Tibial nerve (tissue), 4 donors: ENCODE measurements around the gene HES4. TPM values are rescaled to one million over a fixed set of nuclear protein-coding genes. Genes with fewer than 3 reads are reported as not detected.
"Not testable (repeated sequence)": the region's sequence is repeated elsewhere in the genome, so short reads cannot be mapped to it uniquely, and the experiment has no call there.

ENCODE experiments used
- DNase-seq, 2 donors: peaks; one replicate each; pipeline ENCODE4 v3.0.0-alpha.2; 2019; ENCODE audit warnings: low spot score in 2 of 2
- H3K27ac ChIP-seq, 4 donors: fragments of 200-600 bp; sonication (generic) in 3 of 4; one replicate each; pipeline ENCODE4 v1.5.1; 2017 to 2019; ENCODE audit warnings: mild to moderate bottlenecking in 1 of 4
- H3K27me3 ChIP-seq, 2 donors: fragments of 200-600 bp; sonication (generic) in 1 of 2; one replicate each; pipeline versions ENCODE4 v1.5.1 to v1.6.0; 2017 to 2019
- H3K36me3 ChIP-seq, 3 donors: fragments of 200-600 bp; sonication (generic); one replicate each; pipeline ENCODE4 v1.5.1; 2018 to 2019
- H3K4me1 ChIP-seq, 4 donors: fragments of 200-600 bp; sonication (generic) in 3 of 4; one replicate each; pipeline ENCODE4 v1.5.1; 2017 to 2019
- H3K4me3 ChIP-seq, 4 donors: fragments of 200-600 bp; sonication (generic) in 3 of 4; one replicate each; pipeline ENCODE4 v1.5.1; 2017 to 2019; ENCODE audit warnings: mild to moderate bottlenecking in 1 of 4, moderate library complexity in 1 of 4
- H3K9me3 ChIP-seq, 4 donors: fragments of 200-600 bp; sonication (generic) in 3 of 4; one replicate each; pipeline ENCODE4 v1.5.1; 2017 to 2019
- EP300 ChIP-seq, 2 donors: sonication (generic); formaldehyde crosslinking; IDR thresholded peaks; one replicate each; pipeline ENCODE4 v1.6.1; 2017; ENCODE audit warnings: antibody characterized with exemption in 2 of 2, mild to moderate bottlenecking in 1 of 2
- POLR2A ChIP-seq, 2 donors: fragments of 450-650 bp; IDR thresholded peaks; one replicate each; pipeline ENCODE4 v1.6.1; 2017; ENCODE audit warnings: antibody characterized with exemption in 2 of 2, mild to moderate bottlenecking in 2 of 2, moderate library complexity in 2 of 2
- WGBS, 2 donors: methylation state at CpG; one replicate each; pipeline ENCODE4 v1.1.5; 2018; 5-methylcytosine and 5-hydroxymethylcytosine counted together
- total RNA-seq, 4 donors: library from RNA; depleted of rRNA; stranded (reverse); fragments of >200 nt; gene quantifications; one replicate each; pipeline ENCODE4 v1.1.0, GENCODE V29; 2016
- TF ChIP-seq, protein P1 (sequence below), 5 experiments: fragments of 200-600 bp in 3 of 5; fragments of 450-650 bp in 2 of 5; sonication (generic) in 3 of 5; IDR thresholded peaks; one replicate each; pipeline ENCODE4 v1.5.1; 2016 to 2019; ENCODE audit warnings: antibody characterized with exemption in 5 of 5, mild to moderate bottlenecking in 3 of 5, moderate library complexity in 2 of 5

Gene HES4
- total RNA-seq, 4 donors from 2014 or later, result 26.9 to 70.8 (median 58.7) TPM

DNA sequence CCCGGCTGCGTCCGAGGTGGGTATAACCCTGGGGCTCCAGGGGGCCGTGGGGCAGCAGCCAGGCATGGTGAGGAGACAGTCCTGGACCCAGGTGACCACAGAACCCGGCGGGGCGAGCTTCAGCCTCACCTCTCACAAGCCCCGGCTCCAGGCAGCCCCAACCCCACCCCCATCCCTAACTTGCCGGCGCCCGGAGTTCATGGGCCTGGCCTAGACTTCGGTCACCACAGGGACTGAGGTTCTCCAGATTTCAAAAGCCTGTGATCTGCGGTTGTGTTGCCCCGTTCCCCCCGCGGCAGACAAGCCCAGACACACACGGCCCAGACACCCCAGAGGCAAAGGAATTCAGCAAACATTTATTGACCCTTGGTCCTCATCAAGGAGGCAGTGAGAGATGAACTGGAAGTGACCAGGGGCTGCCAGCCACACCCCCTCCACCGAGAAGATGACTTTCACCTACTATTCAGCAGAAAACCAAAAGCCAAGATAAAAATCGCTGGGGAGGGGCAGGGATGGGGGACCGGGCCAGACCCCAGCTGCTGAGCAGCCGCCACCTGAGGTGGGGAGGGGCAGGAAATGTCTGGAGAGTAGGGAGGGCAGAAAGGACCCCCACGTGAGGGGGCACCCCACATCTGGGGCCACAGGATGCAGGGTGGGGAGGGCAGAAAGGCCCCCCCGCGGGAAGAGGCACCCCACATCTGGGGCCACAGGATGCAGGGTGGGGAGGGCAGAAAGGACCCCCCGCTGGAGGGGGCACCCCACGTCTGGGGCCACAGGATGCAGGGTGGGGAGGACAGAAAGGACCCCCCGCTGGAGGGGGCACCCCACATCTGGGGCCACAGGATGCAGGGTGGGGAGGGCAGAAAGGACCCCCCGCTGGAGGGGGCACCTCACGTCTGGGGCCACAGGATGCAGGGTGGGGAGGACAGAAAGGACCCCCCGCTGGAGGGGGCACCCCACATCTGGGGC is 3.9 kb downstream of the HES4 start:
- H3K4me3 ChIP-seq, result no peak overlapping the region
- peaks cover 0 to 31% of the 10 kb centered on the region in 2 donors for H3K27me3 ChIP-seq
- peaks cover 0 to 33% (median 17%) of the 10 kb centered on the region in 4 donors for H3K4me1 ChIP-seq
- peaks cover 0 to 21% (median 0%) of the 10 kb centered on the region in 4 donors for H3K9me3 ChIP-seq
- no peak overlapping the region for H3K27ac ChIP-seq
- no peaks in the 10 kb centered on the region for H3K36me3 ChIP-seq
- TF ChIP-seq POLR2A (IDR thresholded peaks at IDR 0.05) (no peak), EP300 (IDR thresholded peaks at IDR 0.05) (no peak)
- TF ChIP-seq, protein P1, sequence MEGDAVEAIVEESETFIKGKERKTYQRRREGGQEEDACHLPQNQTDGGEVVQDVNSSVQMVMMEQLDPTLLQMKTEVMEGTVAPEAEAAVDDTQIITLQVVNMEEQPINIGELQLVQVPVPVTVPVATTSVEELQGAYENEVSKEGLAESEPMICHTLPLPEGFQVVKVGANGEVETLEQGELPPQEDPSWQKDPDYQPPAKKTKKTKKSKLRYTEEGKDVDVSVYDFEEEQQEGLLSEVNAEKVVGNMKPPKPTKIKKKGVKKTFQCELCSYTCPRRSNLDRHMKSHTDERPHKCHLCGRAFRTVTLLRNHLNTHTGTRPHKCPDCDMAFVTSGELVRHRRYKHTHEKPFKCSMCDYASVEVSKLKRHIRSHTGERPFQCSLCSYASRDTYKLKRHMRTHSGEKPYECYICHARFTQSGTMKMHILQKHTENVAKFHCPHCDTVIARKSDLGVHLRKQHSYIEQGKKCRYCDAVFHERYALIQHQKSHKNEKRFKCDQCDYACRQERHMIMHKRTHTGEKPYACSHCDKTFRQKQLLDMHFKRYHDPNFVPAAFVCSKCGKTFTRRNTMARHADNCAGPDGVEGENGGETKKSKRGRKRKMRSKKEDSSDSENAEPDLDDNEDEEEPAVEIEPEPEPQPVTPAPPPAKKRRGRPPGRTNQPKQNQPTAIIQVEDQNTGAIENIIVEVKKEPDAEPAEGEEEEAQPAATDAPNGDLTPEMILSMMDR (IDR thresholded peaks at IDR 0.05), result no peak
- DNase-seq, result no peak
- WGBS, 2 donors, result 29 to 42% methylated on average over 18 to 21 of the region's 30 CpGs

DNA sequence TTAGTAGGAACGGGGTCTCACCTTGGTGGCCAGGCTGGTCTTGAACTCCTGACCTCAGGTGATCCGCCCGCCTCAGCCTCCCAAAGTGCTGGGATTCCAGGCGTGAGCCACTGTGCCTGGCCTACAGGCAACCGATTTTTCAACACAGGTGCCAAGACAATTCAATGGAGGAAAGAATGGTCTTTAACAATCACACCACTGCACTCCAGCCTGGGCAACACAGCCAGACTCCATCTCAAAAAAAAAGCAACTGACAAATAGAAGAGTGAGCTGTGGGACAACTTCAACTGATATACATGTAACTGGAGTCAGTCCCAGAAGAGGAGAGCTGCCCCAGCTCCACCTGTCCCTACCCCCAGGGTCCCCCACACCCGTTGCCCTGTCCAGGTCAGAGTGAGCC is 5.4 kb downstream of the HES4 start:
- peaks cover 0 to 23% of the 10 kb centered on the region in 2 donors for H3K27me3 ChIP-seq
- H3K9me3 ChIP-seq, result peaks cover 0 to 21% (median 0%) of the 10 kb centered on the region in 4 donors
- H3K4me3 ChIP-seq, H3K27ac ChIP-seq, H3K36me3 ChIP-seq, DNase-seq: not testable (repeated sequence)
- peaks cover 0 to 21% (median 7%) of the 10 kb centered on the region in 4 donors for H3K4me1 ChIP-seq
- 86 to 94% methylated on average over 6 of the region's 6 CpGs for WGBS, 2 donors

DNA sequence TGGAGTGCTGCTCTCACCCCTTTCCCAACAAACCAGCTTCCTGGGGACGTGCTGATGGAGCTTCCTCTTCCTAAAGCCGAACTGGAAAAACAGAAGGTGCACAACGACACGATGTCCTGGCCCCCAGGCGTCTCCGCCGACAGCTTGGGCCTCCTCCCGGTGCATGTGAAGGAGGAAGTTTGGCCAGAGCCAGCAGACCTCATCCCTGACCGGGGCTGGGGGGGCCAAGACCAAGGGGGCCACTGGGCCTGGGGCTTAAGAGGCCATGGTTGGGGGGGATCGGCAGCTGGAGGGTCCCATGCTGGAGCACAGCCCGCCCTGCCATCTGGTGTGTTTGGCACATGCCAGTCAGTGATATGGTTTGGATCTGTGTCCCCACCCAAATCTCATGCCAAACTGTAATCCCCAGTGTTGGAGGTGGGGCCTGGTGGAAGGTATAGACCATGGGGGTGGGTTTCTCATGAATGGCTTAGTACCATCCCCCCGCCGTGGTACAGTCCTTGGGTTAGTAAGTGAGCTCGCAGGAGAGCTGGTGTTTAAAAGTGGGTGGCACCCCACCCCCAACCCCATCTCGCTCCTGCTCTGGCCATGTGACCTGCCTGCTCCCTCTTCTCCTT is 6.4 kb downstream of the HES4 start:
- Histone ChIP-seq H3K27me3 (peaks cover 0 to 18% of the 10 kb centered on the region in 2 donors), H3K9me3 (peaks cover 0 to 21% (median 0%) of the 10 kb centered on the region in 4 donors), H3K4me1 (peaks cover 0 to 11% (median under 1%) of the 10 kb centered on the region in 4 donors), H3K36me3 (no peaks in the 10 kb centered on the region), H3K27ac (no peak overlapping the region), H3K4me3 (no peak overlapping the region)
- TF ChIP-seq EP300 (IDR thresholded peaks at IDR 0.05), result no peak
- no peak for TF ChIP-seq POLR2A (IDR thresholded peaks at IDR 0.05)
- TF ChIP-seq, protein P1 (IDR thresholded peaks at IDR 0.05), result no peak
- DNase-seq, result no peak
- 74 to 75% methylated on average over 11 to 12 of the region's 15 CpGs for WGBS, 2 donors

DNA sequence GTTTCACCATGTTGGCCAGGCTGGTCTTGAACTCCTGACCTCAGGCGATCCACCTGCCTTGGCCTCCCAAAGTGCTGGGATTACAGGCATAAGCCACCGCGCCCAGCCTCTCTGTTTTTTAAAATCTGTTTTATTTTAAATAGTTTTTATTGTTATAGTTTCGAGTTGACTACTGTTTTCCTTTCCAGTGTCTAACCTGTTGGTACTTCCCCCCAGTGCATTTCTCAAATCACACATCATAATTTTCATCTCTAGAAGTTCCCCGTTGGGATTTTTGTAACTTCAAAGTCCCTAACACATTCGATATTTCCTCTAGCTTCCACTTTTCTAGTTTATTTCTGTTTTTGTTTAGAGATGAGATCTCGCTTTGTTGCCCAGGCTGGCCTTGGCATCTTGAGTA is 7.5 kb downstream of the HES4 start:
- Histone ChIP-seq H3K27me3 (peaks cover 0 to 7% of the 10 kb centered on the region in 2 donors), H3K4me3 (no peak overlapping the region), H3K4me1 (peaks cover 0 to 4% (median 0%) of the 10 kb centered on the region in 4 donors), H3K27ac (no peak overlapping the region), H3K9me3 (peaks cover 0 to 21% (median 0%) of the 10 kb centered on the region in 4 donors), H3K36me3 (no peaks in the 10 kb centered on the region)
- TF ChIP-seq POLR2A (IDR thresholded peaks at IDR 0.05) (no peak), EP300 (IDR thresholded peaks at IDR 0.05) (no peak)
- TF ChIP-seq, protein P1 (IDR thresholded peaks at IDR 0.05), result no peak
- no peak for DNase-seq
- 92 to 99% methylated on average over 7 of the region's 7 CpGs for WGBS, 2 donors

DNA sequence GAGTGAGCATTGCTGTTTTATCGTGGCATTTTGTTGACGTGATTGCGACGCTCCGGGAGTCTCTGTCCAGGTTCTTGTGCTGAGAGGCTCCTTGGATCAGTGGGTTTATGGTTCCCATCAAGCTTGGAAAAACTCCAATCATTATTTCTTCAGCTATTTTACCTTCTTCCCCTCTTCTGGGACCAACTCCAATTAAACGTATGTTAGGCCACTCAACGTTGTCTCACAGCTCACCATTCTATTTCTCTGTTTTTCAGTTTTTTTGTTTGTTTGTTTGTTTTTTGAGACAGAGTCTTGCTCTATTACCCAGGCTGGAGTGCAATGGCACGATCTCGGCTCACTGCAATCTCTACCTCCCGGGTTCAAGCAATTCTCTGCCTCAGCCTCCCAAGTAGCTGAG is 8.0 kb downstream of the HES4 start:
- no peak for TF ChIP-seq EP300 (IDR thresholded peaks at IDR 0.05)
- TF ChIP-seq POLR2A (IDR thresholded peaks at IDR 0.05), result no peak
- TF ChIP-seq, protein P1 (IDR thresholded peaks at IDR 0.05), result no peak
- 95 to 96% methylated on average over 10 of the region's 10 CpGs for WGBS, 2 donors
- no peak for DNase-seq
- Histone ChIP-seq H3K36me3 (no peaks in the 10 kb centered on the region), H3K4me3 (no peak overlapping the region), H3K9me3 (peaks cover 0 to 21% (median 0%) of the 10 kb centered on the region in 4 donors), H3K27ac (no peak overlapping the region), H3K27me3 (peaks cover 0 to 2% of the 10 kb centered on the region in 2 donors), H3K4me1 (peaks cover 0 to 4% (median 0%) of the 10 kb centered on the region in 4 donors)

DNA sequence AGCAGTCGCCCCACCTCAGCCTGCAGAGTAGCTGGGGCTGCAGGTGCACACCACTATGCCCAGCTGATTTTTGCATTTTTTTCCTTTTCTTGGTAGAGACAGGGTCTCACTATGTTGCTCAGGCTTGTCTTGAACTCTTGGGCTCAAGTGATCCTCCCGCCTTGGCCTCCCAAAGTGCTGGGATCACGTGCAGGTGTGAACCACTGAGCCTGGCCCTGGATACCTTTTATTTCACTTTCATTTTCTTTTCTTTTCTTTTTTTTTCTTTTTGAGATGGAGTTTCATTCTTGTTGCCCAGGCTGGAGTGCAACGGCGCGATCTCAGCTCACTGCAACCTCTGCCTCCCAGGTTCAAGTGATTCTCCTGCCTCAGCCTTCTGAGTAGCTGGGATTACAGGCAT is 8.6 kb downstream of the HES4 start:
- H3K9me3 ChIP-seq, result peaks cover 0 to 21% (median 0%) of the 10 kb centered on the region in 4 donors
- 89 to 93% methylated on average over 6 of the region's 6 CpGs for WGBS, 2 donors
- not testable (repeated sequence) for H3K27me3 ChIP-seq, H3K4me3 ChIP-seq, H3K36me3 ChIP-seq, H3K4me1 ChIP-seq, DNase-seq, H3K27ac ChIP-seq

DNA sequence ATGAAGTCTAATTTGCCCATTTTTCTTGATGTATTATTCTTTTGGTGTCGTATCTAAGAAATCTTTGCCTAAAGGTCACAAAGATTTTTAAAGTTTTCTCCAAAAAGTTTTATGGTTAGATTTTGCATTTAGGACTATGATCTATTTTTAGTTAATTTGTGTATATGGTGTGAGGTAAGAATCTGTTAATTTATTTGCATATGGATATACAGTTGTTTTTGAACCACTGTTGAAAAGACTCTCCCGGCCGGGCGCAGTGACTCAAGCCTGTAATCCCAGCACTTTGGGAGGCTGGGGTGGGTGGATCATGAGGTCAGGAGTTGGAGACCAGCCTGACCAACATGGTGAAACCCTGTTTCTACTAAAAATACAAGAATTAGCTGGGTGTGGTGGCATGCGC is 11.8 kb downstream of the HES4 start:
- WGBS, 2 donors, result 82 to 85% methylated on average over 5 of the region's 5 CpGs

More for the DNA sequence above, 11.8 kb downstream of the HES4 start:
- H3K36me3 ChIP-seq, H3K4me3 ChIP-seq, H3K27ac ChIP-seq, H3K4me1 ChIP-seq, DNase-seq: not testable (repeated sequence)
- Histone ChIP-seq H3K27me3 (peaks cover 0 to 12% of the 10 kb centered on the region in 2 donors), H3K9me3 (peaks cover 0 to 20% (median 0%) of the 10 kb centered on the region in 4 donors)
